ENCODE data around the gene NXPH3. TPM values are rescaled to one million over a fixed set of nuclear protein-coding genes. Genes with fewer than 3 reads are reported as not detected.

The NXPH3 gene
- total RNA-seq, 4 donors from 2014 or later, result 0.53 to 3.8 (median 1.5) TPM

GRCh38 chr17:49580981-49581647, 5.4 kb downstream of the NXPH3 start:
- 89 to 92% methylated on average over 2 to 10 of the region's 12 CpGs for WGBS, 2 donors
- H3K36me3 ChIP-seq, result no peaks in the 10 kb centered on the region
- DNase-seq, result no peak
- H3K27ac ChIP-seq, result no peak overlapping the region
- H3K4me1 ChIP-seq, result peaks cover 15 to 34% (median 17%) of the 10 kb centered on the region in 3 donors
- H3K4me3 ChIP-seq, result no peak overlapping the region
- intact Hi-C loops (cut with DNase I), result no loop called here
- H3K27me3 ChIP-seq, result peaks cover 0 to 25% (median 0%) of the 10 kb centered on the region in 4 donors
- H3K9me3 ChIP-seq, result no peaks in the 10 kb centered on the region
- TF ChIP-seq POLR2A (IDR thresholded peaks at IDR 0.05) (no peak), CTCF (IDR thresholded peaks at IDR 0.05) (no peak)

GRCh38 chr17:49581648-49581998, 6.0 kb downstream of the NXPH3 start:
- DNase-seq, result no peak
- H3K4me1 ChIP-seq, result peaks cover 10 to 29% (median 13%) of the 10 kb centered on the region in 3 donors
- intact Hi-C loops (cut with DNase I), result no loop called here
- no peaks in the 10 kb centered on the region for H3K36me3 ChIP-seq
- no peaks in the 10 kb centered on the region for H3K9me3 ChIP-seq
- H3K27ac ChIP-seq, result no peak overlapping the region
- peaks cover 0 to 20% (median 0%) of the 10 kb centered on the region in 4 donors for H3K27me3 ChIP-seq
- TF ChIP-seq POLR2A (IDR thresholded peaks at IDR 0.05) (no peak), CTCF (IDR thresholded peaks at IDR 0.05) (no peak)
- WGBS, 2 donors, result 58 to 65% methylated on average over 3 to 5 of the region's 6 CpGs
- H3K4me3 ChIP-seq, result no peak overlapping the region

- TF ChIP-seq CTCF (IDR thresholded peaks at IDR 0.05) (no peak), POLR2A (IDR thresholded peaks at IDR 0.05) (no peak)
- 84 to 93% methylated on average over 6 to 10 of the region's 12 CpGs for WGBS, 2 donors
- Histone ChIP-seq H3K27me3 (peaks cover 0 to 14% (median 0%) of the 10 kb centered on the region in 4 donors), H3K36me3 (no peaks in the 10 kb centered on the region), H3K4me3 (no peak overlapping the region), H3K27ac (no peak overlapping the region), H3K4me1 (peaks cover 4 to 23% (median 9%) of the 10 kb centered on the region in 3 donors), H3K9me3 (no peaks in the 10 kb centered on the region)
- intact Hi-C loops (cut with DNase I), result no loop called here
- no peak for DNase-seq
These were observed 6.5 kb downstream of the NXPH3 start for GRCh38 chr17:49582055-49582722.

GRCh38 chr17:49582789-49583188, 7.1 kb downstream of the NXPH3 start:
- Histone ChIP-seq H3K9me3 (no peaks in the 10 kb centered on the region), H3K36me3 (no peaks in the 10 kb centered on the region), H3K27me3 (peaks cover 0 to 8% (median 0%) of the 10 kb centered on the region in 4 donors), H3K4me3 (no peak overlapping the region), H3K27ac (no peak overlapping the region), H3K4me1 (peaks cover 0 to 17% (median 7%) of the 10 kb centered on the region in 3 donors)
- WGBS, 2 donors, result 68% methylated on average over 7 of the region's 8 CpGs
- intact Hi-C loops (cut with DNase I), result no loop called here
- TF ChIP-seq CTCF (IDR thresholded peaks at IDR 0.05) (no peak), POLR2A (IDR thresholded peaks at IDR 0.05) (no peak)
- DNase-seq, result no peak

- no peak for TF ChIP-seq POLR2A (IDR thresholded peaks at IDR 0.05)
- TF ChIP-seq CTCF (IDR thresholded peaks at IDR 0.05), result no peak
- H3K4me1 ChIP-seq, result peaks cover 0 to 13% (median 4%) of the 10 kb centered on the region in 3 donors
- intact Hi-C loops (cut with DNase I), result no loop called here
- H3K4me3 ChIP-seq, result no peak overlapping the region
- H3K9me3 ChIP-seq, result no peaks in the 10 kb centered on the region
- DNase-seq, result no peak
- H3K36me3 ChIP-seq, result no peaks in the 10 kb centered on the region
- WGBS, 2 donors, result 88 to 89% methylated on average over 3 to 4 of the region's 5 CpGs
- no peak overlapping the region for H3K27ac ChIP-seq
- H3K27me3 ChIP-seq, result peaks cover 0 to 3% (median 0%) of the 10 kb centered on the region in 4 donors
These were observed 7.6 kb downstream of the NXPH3 start for GRCh38 chr17:49583226-49583625.

Data from esophagus squamous epithelium (tissue), 5 donors.